HG03520 (cell line): ENCODE measurements around the gene VAMP1.
A peak's percentile ranks its signal among the peaks of the same experiment; 100 is the strongest.
"Not testable (repeated sequence)": the region's sequence is repeated elsewhere in the genome, so short reads cannot be mapped to it uniquely, and the experiment has no call there.

Source experiments
- ATAC-seq: cut with Tn5 transposase; IDR thresholded peaks from one replicate; pipeline ENCODE4 v1.9.1; 2021; ENCODE audit warnings: mild to moderate bottlenecking, moderate library complexity; ENCODE audit not compliant: unreplicated experiment

The VAMP1 gene

GRCh38 chr12:6469609-6470374, 685 bp downstream of the VAMP1 start:
- ATAC-seq: no peak

DNA sequence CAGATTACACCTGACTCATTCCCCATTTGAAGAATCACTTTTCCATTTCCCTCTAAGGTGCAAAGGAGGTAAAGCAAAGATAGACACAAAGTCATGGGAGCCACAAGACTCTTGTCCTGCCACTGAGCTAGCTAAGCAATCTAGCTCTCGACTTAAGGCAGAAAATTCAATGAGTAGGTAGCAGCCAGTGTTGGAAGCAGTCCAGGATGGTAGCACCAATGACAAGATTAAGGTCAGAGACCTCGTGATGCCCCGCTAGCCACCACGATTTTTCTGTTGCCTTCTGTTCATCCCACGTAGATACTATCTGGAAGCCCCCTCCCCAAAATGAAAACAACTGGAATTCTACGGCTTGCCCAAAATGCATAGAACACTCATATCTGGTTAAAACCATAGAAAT, 1.4 kb downstream of the VAMP1 start:
- ATAC-seq: no peak

DNA sequence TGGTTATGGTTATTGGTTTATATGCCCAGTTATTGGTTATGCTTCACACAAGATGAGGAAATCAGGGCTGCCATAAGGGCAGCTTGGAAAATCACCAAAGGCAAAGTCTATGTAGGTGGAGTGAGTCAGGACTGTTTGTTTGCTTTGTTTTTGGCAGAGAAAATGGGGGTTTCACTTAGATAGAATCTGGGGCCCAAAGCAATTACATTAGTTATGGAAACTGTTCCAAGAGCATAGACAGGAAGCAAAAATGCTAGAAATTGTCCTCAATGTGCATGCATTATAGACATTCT, 2.2 kb downstream of the VAMP1 start:
- no peak for ATAC-seq

GRCh38 chr12:6467571-6468282, 2.8 kb downstream of the VAMP1 start:
- ATAC-seq: not testable (repeated sequence)

- ATAC-seq: not testable (repeated sequence)
Measured at GRCh38 chr12:6466751-6467150, 3.7 kb downstream of the VAMP1 start.

DNA sequence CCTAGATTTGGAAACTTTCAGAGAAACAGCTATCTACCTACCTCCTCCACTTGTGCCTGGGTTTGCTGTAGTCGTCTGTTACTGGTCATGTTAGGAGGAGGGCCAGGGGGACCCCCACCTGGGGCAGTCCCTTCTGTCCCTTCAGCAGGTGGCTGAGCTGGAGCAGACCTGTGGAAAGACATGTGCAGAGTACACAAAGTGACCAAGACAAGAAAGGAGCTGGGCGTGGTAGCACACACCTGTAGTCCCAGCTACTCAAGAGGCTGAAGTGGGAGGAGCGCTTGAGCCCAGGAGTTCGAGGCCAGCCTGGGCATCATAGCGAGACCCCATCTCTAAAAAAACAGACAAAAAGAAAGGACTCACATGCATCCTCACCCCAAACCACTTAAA, 4.3 kb downstream of the VAMP1 start:
- no peak for ATAC-seq

GRCh38 chr12:6465467-6466183, 4.9 kb downstream of the VAMP1 start:
- no peak for ATAC-seq

- ATAC-seq: no peak
Measured at GRCh38 chr12:6464531-6464930, 5.9 kb downstream of the VAMP1 start.

GRCh38 chr12:6463858-6464257, 6.6 kb downstream of the VAMP1 start:
- no peak for ATAC-seq

DNA sequence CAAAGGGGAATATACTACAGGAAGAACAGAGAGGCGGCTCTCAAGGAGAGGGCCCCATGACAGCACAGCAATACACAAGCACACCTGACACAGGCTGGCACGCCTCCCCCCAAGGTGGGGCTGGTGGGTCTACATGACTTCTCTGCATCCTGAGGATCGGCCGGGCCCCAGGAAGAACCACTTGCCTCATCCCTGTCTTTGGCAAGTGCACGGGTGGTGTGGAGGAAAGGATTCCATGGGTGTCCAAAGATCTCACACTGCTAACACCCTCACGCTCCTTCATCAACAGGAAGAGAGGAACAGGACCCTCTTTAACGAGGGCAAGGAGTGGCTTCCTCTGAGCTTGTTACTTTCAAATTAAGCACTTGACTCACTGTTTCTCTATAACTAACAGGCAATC, 7.3 kb downstream of the VAMP1 start:
- ATAC-seq: no peak

GRCh38 chr12:6462234-6462995, 8.1 kb downstream of the VAMP1 start:
- ATAC-seq: no peak

GRCh38 chr12:6461401-6462233, 8.9 kb downstream of the VAMP1 start:
- ATAC-seq: peak; percentile 71

DNA sequence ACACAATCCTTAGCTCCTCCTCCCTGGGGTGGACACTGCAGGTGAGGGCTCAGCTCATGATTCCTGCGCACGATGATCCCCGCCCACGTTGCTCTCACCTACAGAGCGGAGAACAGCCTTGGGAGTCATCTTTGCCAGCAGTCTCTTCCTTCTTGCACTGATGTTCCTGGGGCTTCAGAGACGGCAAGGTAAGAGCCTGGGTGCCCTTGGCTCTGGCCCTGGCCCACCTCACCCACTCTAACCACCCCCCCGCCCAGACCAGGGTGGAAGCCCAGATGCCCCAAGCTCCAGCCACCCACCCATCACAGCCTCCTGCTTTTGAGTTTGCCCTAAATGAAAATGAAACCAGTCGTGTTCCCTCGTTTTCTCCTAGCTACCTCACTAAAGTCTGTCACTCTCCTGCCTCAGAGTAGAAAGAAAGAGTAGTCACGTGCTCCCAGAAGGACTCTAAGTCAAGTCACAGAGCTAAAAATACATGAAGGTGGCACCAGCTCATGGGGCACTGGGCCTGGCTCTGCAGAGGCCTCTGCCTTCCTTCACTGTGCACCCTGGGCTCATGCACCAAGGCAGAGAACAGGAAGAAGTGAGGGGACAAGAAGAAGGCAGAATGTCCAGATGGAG, 9.6 kb downstream of the VAMP1 start:
- ATAC-seq: no peak

- no peak for ATAC-seq
Measured at GRCh38 chr12:6459004-6459337, 11.5 kb downstream of the VAMP1 start.

GRCh38 chr12:6458281-6459003, 12.0 kb downstream of the VAMP1 start:
- ATAC-seq: no peak

DNA sequence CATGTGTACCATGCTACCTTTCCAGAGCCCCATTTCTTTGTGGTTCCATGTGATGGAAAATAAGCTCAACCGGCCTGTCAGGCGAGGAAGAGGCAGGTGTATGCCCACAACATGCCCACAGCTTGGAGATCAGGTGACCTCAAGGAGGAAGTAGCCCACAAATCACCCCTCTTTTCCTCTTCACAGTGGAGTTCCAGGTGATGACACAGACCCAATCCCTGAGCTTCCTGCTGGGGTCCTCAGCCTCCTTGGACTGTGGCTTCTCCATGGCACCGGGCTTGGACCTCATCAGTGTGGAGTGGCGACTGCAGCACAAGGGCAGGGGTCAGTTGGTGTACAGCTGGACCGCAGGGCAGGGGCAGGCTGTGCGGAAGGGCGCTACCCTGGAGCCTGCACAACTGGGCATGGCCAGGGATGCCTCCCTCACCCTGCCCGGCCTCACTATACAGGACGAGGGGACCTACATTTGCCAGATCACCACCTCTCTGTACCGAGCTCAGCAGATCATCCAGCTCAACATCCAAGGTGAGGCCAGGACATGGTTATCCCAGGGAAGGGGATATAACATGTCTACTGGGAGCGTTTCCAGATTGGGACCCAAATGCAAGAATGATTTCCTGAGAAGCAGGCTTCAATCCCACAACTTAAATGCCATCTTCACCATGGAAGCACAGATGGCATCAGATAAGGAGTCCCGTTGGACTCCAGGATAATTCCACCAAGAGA, 13.1 kb downstream of the VAMP1 start:
- ATAC-seq: no peak

- no peak for ATAC-seq
Measured at GRCh38 chr12:6452944-6453630, 17.4 kb downstream of the VAMP1 start.

DNA sequence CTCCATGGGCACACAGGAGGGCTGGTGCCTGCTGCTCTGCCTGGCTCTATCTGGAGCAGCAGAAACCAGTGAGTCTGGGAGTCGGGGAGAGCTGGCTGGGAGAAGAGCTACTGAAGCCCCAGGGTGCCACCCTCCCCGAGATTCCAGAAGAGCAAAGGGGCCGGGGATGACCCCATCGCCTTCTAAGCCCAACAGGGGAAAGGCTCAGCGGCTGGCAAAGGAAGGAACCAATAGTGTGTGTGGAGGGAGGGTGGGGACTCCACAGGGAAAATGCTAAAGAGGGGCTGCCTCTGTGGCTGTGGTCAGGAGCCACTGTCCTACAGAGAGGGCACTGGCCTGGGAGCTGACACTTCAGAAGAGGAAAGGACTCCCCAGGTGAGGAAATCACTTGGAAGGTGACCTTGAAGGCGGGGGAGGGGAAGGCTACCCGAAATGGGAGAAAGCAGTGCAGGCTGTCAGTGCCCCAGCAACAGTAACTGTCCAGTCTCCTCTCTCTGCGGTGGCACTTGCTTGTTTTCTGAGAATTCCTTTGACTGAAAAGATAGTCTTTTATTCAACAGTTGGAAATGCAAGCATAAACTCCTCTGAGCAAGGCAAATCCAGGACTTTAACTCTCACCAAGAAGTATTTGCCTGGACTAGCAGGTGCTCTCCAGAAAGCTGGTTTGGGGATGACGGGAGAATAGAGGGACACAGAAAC, 18.1 kb downstream of the VAMP1 start:
- no peak for ATAC-seq
